GM19099 (cell line): ENCODE results near the gene SRGAP3.

ENCODE experiments used
- POLR2A ChIP-seq: IDR thresholded peaks from 3 replicates; pipeline ENCODE4 v1.6.1; 2011; ENCODE audit warnings: low read depth; ENCODE audit not compliant: insufficient read length; ENCODE audit errors: extremely low read depth

The SRGAP3 gene

GRCh38 chr3:8993331-8993730 lies 256.1 kb downstream of the SRGAP3 start:
- no peak for TF ChIP-seq POLR2A

- no peak for TF ChIP-seq POLR2A
These were observed 256.6 kb downstream of the SRGAP3 start for GRCh38 chr3:8992854-8993253.

GRCh38 chr3:8992199-8992598 lies 257.2 kb downstream of the SRGAP3 start:
- TF ChIP-seq POLR2A, result no peak

GRCh38 chr3:8990266-8991215 lies 258.9 kb downstream of the SRGAP3 start:
- TF ChIP-seq POLR2A, result no peak

GRCh38 chr3:8988791-8989558 lies 260.5 kb downstream of the SRGAP3 start:
- no peak for TF ChIP-seq POLR2A

- TF ChIP-seq POLR2A, result no peak
These were observed 261.1 kb downstream of the SRGAP3 start for GRCh38 chr3:8988384-8988655.

- no peak for TF ChIP-seq POLR2A
These were observed 261.6 kb downstream of the SRGAP3 start for GRCh38 chr3:8987645-8988383.

- TF ChIP-seq POLR2A, result no peak
These were observed 262.2 kb downstream of the SRGAP3 start for GRCh38 chr3:8987226-8987625.

GRCh38 chr3:8986741-8987140 lies 262.7 kb downstream of the SRGAP3 start:
- TF ChIP-seq POLR2A, result no peak

GRCh38 chr3:8985876-8986275 lies 263.6 kb downstream of the SRGAP3 start:
- TF ChIP-seq POLR2A, result no peak

GRCh38 chr3:8985411-8985831 lies 264.0 kb downstream of the SRGAP3 start:
- TF ChIP-seq POLR2A, result no peak

GRCh38 chr3:8984526-8984925 lies 264.9 kb downstream of the SRGAP3 start:
- no peak for TF ChIP-seq POLR2A

- TF ChIP-seq POLR2A, result no peak
These were observed 265.4 kb downstream of the SRGAP3 start for GRCh38 chr3:8984081-8984480.

GRCh38 chr3:8983591-8983990 lies 265.9 kb downstream of the SRGAP3 start:
- no peak for TF ChIP-seq POLR2A

- no peak for TF ChIP-seq POLR2A
These were observed 266.4 kb downstream of the SRGAP3 start for GRCh38 chr3:8983026-8983425.
